ENCODE data around the gene GBX1.
A peak's percentile ranks its signal among the peaks of the same experiment; 100 is the strongest.

Gene GBX1

DNA sequence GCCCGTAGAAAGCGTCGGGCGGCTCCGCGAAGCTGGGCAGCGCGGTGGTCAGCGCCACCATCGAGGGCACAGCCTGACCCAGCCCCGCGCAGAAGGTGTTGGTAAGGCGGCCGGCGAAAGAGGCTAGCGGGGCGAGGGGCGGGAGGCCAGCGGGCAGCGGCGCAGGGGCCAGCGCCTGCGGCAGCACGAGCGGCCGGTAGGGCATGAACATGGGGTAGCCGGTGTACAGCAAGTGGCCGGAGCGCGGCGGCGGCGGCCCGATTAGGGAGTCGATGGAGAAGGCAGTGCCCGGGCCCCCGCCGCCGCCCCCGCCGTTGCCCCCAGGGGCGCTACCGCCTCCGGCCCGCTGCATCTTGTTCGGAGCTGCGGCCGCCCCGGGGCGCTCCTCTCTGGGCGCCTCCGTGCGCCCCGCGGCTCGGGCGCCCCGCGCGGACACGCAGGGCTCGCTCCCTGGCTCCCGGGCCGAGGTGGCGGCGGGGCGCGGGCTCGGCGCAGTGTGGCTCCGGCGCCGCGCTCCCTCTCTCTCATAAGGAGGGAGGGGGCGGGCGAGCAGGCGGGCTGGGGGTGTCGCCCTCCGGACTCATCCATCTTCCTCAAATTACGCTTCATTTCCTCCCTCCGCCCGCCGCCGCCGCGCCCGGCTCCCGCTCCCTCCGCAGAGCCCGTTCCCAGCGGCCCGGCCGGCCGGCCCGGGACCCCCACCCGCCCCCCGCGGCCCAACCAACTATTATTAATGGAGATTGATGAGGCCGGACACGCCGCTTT, at the start of gene GBX1:
TSS of gene GBX1 (minus strand) at position 498 of the 765 bp plus-strand sequence. CDS start at position 352, 146 bp downstream.
- peak within 1 kb of the TSS; percentile 75 for H3K4me3 Mint-ChIP-seq
- H3K9me3 Mint-ChIP-seq: no peaks in the 10 kb centered on the region
- H3K27ac Mint-ChIP-seq: no peak within 1 kb of the TSS
- H3K36me3 Mint-ChIP-seq: no peaks in the 10 kb centered on the region
- peak; percentile 48 for ATAC-seq
- H3K27me3 Mint-ChIP-seq: peaks cover 40% of the 10 kb centered on the region
- peaks cover 16% of the 10 kb centered on the region for H3K4me1 Mint-ChIP-seq

DNA sequence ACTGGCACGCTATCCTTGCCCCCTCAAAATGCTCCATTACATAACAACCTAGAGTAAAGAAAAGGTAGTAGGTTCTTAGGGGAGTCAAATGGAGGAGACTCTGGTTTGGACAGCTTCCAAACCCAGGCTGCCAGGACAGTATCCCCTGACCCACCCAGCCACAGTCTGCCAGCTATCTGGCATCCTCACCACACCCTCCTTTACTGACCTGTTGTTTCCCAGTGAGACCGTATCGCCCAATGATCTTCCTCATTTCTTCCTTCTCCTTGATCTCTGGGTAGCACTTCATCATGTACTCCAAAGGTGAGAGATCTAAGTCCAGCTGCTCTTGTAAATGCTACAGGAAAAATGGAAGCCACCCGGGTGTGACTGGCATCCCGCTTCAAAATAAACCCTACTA, 47.9 kb upstream of the GBX1 start:
- Mint-ChIP-seq H3K27me3 (no peaks in the 10 kb centered on the region), H3K4me3 (no peak overlapping the region), H3K9me3 (no peaks in the 10 kb centered on the region), H3K4me1 (no peaks in the 10 kb centered on the region), H3K27ac (no peak overlapping the region), H3K36me3 (peaks cover 68% of the 10 kb centered on the region)
- no peak for ATAC-seq

- Mint-ChIP-seq H3K27ac (no peak overlapping the region), H3K9me3 (no peaks in the 10 kb centered on the region), H3K4me1 (no peaks in the 10 kb centered on the region), H3K4me3 (no peak overlapping the region), H3K27me3 (no peaks in the 10 kb centered on the region), H3K36me3 (peaks cover 64% of the 10 kb centered on the region)
- no peak for ATAC-seq
Observed at GRCh38 chr7:151213826-151214225, 46.3 kb upstream of the GBX1 start.

DNA sequence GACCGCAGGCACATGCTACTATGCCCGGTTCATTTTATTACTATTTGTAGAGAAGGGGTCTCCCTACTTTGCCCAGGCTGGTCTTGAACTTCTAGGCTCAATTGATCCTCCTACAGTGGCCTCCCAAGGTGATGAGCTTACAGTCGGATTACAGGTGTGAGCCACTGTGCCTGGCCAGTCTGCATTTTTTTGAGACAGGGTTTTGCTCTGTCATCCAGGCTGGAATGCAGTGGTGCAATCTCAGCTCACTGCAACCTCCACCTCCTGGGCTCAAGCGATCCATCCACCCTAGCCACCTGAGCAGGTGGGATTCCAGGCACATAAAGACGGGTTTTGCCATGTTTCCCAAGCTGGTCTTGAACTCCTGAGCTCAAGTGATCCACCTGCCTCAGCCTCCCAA, 45.1 kb upstream of the GBX1 start:
- no peak overlapping the region for H3K4me3 Mint-ChIP-seq
- no peak overlapping the region for H3K27ac Mint-ChIP-seq
- H3K27me3 Mint-ChIP-seq: no peaks in the 10 kb centered on the region
- no peak for ATAC-seq
- H3K36me3 Mint-ChIP-seq: peaks cover 52% of the 10 kb centered on the region
- no peaks in the 10 kb centered on the region for H3K4me1 Mint-ChIP-seq
- H3K9me3 Mint-ChIP-seq: no peaks in the 10 kb centered on the region

- H3K27ac Mint-ChIP-seq: no peak overlapping the region
- peaks cover 7% of the 10 kb centered on the region for H3K4me1 Mint-ChIP-seq
- H3K9me3 Mint-ChIP-seq: no peaks in the 10 kb centered on the region
- H3K27me3 Mint-ChIP-seq: peaks cover 8% of the 10 kb centered on the region
- H3K4me3 Mint-ChIP-seq: no peak overlapping the region
- peaks cover 50% of the 10 kb centered on the region for H3K36me3 Mint-ChIP-seq
- no peak for ATAC-seq
Observed at GRCh38 chr7:151211155-151211772, 43.8 kb upstream of the GBX1 start.

DNA sequence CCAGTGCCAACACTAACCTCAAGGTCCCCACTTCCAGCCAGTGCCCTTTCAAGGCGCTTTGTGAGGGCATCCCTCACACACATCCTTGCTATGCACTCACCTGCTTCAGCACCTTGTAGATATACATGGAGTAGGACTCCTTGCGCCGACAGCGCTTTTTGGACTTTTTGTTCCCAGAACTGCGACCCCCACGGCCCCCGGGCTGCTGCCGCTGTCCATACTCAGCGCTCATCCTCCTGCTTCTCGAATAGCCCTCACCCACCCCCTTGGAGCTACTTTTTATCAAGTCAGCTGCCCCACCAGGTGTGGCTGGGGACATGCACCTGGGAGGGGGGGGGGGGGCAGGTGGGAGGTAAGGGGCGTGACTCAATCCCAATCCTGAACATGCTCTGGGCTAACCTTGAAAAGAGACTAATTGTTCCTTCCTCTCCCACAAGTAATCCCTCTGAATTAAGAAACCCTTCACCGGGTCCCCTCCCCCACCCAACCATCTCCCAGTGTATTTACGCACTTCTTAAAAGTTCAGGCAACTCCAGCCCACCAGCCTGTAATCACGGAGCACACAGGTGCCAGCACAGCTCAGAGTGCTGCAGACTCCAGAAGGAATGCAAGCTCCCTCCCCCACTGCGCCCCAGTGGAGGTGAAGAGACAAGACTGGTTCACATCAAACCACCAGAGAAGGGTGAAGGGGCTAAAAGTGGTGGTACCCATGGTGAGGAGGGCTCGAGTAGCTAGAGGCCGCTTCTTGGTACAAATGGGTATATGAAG, 42.8 kb upstream of the GBX1 start, which contains the start of gene H2BK1:
TSS of gene H2BK1 (minus strand) at position 402 of the 768 bp plus-strand sequence. CDS start at position 232, 170 bp downstream.
- H3K27ac Mint-ChIP-seq: no peak within 1 kb of the TSS
- no peak within 1 kb of the TSS for H3K4me3 Mint-ChIP-seq
- H3K27me3 Mint-ChIP-seq: peaks cover 18% of the 10 kb centered on the region
- no peaks in the 10 kb centered on the region for H3K9me3 Mint-ChIP-seq
- ATAC-seq: no peak
- H3K4me1 Mint-ChIP-seq: peaks cover 13% of the 10 kb centered on the region
- peaks cover 42% of the 10 kb centered on the region for H3K36me3 Mint-ChIP-seq

DNA sequence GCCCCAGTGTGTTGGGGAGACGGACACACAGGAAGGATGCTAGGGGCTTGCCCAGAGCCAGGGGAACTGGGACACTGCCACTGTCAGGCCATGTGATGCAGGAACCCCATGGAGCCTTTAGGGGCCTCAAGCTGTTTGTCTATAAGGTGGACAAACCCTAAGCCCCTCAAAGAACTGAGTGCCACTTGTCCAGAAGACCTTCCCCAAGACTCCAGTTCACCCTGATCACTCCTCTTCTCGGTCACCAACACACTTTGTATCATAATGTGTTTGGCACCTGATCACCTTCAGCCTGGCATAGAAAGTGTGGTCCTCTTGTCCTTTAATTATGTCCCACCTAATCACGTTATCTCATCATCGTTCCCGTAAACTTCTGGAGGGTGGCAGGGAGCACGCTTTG, 42.1 kb upstream of the GBX1 start:
- Mint-ChIP-seq H3K4me3 (no peak overlapping the region), H3K27me3 (peaks cover 25% of the 10 kb centered on the region), H3K36me3 (peaks cover 35% of the 10 kb centered on the region), H3K27ac (no peak overlapping the region), H3K4me1 (peaks cover 13% of the 10 kb centered on the region), H3K9me3 (no peaks in the 10 kb centered on the region)
- no peak for ATAC-seq

GRCh38 chr7:151208253-151208862, 40.9 kb upstream of the GBX1 start:
- Mint-ChIP-seq H3K9me3 (no peaks in the 10 kb centered on the region), H3K4me1 (peaks cover 13% of the 10 kb centered on the region), H3K27ac (no peak overlapping the region), H3K4me3 (no peak overlapping the region), H3K27me3 (peaks cover 37% of the 10 kb centered on the region), H3K36me3 (peaks cover 28% of the 10 kb centered on the region)
- no peak for ATAC-seq

DNA sequence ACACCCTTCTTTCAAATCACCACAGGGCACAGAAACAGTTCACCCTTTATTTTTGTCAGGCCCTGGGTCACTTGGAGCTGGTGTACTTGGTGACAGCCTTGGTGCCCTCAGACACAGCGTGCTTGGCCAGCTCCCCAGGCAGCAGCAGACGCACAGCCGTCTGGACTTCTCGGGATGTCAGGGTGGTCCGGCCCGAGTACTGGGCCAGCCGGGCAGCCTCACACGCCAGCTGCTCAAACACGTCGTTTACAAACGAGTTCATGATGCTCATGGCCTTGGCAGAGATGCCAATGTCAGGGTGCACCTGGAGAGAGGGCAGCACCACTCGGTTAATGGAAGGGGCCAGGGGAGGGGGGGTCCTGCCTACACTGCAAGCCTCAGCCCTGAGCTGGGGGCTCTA, 40.3 kb upstream of the GBX1 start:
- Mint-ChIP-seq H3K27me3 (peaks cover 43% of the 10 kb centered on the region), H3K4me3 (no peak overlapping the region), H3K9me3 (no peaks in the 10 kb centered on the region), H3K36me3 (peaks cover 22% of the 10 kb centered on the region), H3K4me1 (peaks cover 13% of the 10 kb centered on the region), H3K27ac (no peak overlapping the region)
- no peak for ATAC-seq

DNA sequence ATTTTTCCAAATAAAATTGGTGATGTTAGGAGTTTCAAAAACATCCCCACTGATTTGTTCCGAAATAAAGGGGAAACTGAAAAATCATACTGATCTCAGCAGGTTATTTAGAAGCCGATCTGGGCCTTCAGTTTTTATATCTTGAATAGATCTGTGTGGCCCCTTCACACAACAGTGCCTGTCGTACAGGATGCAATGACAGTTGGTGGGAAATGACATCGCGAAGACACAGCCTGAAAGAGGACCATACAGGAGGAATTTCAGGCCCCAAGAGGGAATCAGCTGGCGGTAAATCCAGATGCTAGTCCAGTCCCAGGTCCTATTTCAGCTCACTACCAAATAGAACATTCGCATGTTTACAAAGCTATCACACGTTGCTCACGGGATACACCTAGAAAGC, 39.8 kb upstream of the GBX1 start:
- peaks cover 13% of the 10 kb centered on the region for H3K4me1 Mint-ChIP-seq
- no peak overlapping the region for H3K4me3 Mint-ChIP-seq
- H3K9me3 Mint-ChIP-seq: no peaks in the 10 kb centered on the region
- H3K27me3 Mint-ChIP-seq: peaks cover 46% of the 10 kb centered on the region
- no peak for ATAC-seq
- no peak overlapping the region for H3K27ac Mint-ChIP-seq
- H3K36me3 Mint-ChIP-seq: peaks cover 19% of the 10 kb centered on the region

DNA sequence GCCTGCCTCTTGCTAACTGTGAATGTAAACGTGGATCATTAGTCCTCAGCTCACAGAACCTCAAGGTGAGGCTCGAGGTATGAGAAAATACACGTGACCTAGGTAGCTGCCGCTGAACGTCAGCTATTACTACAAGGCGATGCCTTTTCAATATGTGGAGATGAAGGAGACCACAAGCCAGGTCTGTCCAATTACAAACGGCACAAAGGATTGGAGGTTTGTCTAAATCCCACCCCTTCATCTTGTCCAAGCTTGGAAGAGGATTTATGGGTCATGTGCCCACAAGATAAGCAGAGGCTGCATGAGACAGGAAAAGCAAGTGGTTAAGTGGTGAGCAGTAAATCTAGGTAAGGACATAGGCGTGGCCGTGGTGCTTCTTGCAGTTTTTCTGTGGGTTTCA, 39.4 kb upstream of the GBX1 start:
- ATAC-seq: no peak
- H3K4me3 Mint-ChIP-seq: no peak overlapping the region
- peaks cover 46% of the 10 kb centered on the region for H3K27me3 Mint-ChIP-seq
- H3K36me3 Mint-ChIP-seq: peaks cover 15% of the 10 kb centered on the region
- H3K4me1 Mint-ChIP-seq: peaks cover 13% of the 10 kb centered on the region
- H3K9me3 Mint-ChIP-seq: no peaks in the 10 kb centered on the region
- H3K27ac Mint-ChIP-seq: no peak overlapping the region

GRCh38 chr7:151205730-151206129, 38.2 kb upstream of the GBX1 start:
- no peaks in the 10 kb centered on the region for H3K9me3 Mint-ChIP-seq
- H3K27ac Mint-ChIP-seq: no peak overlapping the region
- no peak overlapping the region for H3K4me3 Mint-ChIP-seq
- H3K36me3 Mint-ChIP-seq: peaks cover 8% of the 10 kb centered on the region
- H3K27me3 Mint-ChIP-seq: peaks cover 57% of the 10 kb centered on the region
- H3K4me1 Mint-ChIP-seq: peaks cover 13% of the 10 kb centered on the region
- ATAC-seq: peak; percentile 54

DNA sequence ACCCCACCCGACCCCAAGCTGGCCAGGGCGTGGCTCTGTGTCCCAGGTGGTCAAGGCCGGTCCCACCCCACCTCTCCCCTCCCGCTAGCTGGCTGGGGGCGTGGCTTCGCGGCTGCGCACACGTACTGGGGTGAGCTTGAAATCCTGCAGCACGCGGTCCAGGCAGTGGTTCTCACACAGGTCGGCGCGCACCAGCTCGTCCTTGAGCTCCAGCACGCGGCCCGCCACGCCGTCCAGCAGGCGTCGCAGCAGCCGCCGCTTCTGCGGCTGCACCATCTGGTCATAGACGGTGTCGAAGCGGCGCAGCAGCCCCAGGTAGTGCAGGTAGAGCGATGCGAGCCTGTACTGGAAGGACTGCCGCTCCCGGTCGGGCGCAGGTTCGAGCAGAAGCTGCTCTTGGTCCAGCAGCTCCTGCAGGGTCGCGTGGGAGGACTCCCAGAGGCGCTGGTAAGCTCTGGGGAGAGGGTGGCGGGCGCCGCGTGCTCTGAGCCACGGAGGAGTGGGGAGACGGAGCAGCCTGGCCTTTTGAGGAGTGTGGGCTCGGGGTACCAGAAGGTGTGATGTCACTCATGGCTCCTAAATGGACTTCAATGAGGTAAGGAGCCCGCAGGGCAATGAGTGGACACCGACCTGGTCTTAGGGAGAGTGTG, 37.0 kb upstream of the GBX1 start:
- no peak overlapping the region for H3K27ac Mint-ChIP-seq
- no peaks in the 10 kb centered on the region for H3K9me3 Mint-ChIP-seq
- H3K27me3 Mint-ChIP-seq: peaks cover 65% of the 10 kb centered on the region
- no peak for ATAC-seq
- peaks cover 13% of the 10 kb centered on the region for H3K4me1 Mint-ChIP-seq
- H3K36me3 Mint-ChIP-seq: no peaks in the 10 kb centered on the region
- no peak overlapping the region for H3K4me3 Mint-ChIP-seq

DNA sequence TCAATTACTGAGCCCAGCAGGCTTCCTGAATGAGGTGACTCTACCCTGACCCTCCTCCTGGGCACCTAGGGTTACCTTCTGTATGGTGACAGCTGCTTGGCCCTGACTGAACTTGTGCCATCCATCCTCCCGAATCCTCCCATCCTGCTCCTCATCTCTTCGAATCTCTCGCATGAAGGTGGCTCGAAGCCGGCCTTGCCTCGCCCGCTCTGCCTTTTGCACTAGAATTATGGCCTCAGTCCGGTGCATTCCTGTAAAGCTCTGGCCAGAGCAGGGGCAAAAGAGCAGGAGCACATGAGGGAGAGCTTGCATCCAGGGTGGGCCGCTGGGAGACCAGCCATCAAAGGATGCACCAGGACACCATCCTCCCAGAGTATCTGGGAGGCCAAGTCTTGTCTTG, 35.3 kb upstream of the GBX1 start:
- Mint-ChIP-seq H3K9me3 (no peaks in the 10 kb centered on the region), H3K4me1 (peaks cover 13% of the 10 kb centered on the region), H3K4me3 (no peak overlapping the region), H3K36me3 (no peaks in the 10 kb centered on the region), H3K27me3 (peaks cover 68% of the 10 kb centered on the region), H3K27ac (no peak overlapping the region)
- ATAC-seq: no peak

- Mint-ChIP-seq H3K4me1 (peaks cover 9% of the 10 kb centered on the region), H3K27me3 (peaks cover 65% of the 10 kb centered on the region), H3K27ac (no peak overlapping the region), H3K4me3 (no peak overlapping the region), H3K9me3 (no peaks in the 10 kb centered on the region), H3K36me3 (no peaks in the 10 kb centered on the region)
- ATAC-seq: no peak
Observed at GRCh38 chr7:151201751-151202150, 34.3 kb upstream of the GBX1 start.

Measured in stimulated activated memory B cell treated with anti-CD40 and anti-IgM and Interleukin-4, amounts not matched to agents 10 μg/mL and 1 μg/mL and 100 μg/mL, for 72 hours (primary cell).